ENCODE results near the gene NDOR1.
"Not testable (repeated sequence)": the region's sequence is repeated elsewhere in the genome, so short reads cannot be mapped to it uniquely, and the experiment has no call there.

The NDOR1 gene

GRCh38 chr9:137252555-137253506 lies 47.3 kb downstream of the NDOR1 start:
- in situ Hi-C loops (cut with MboI; ENCODE audit: low sequenced_read_pairs), result no loop called here

DNA sequence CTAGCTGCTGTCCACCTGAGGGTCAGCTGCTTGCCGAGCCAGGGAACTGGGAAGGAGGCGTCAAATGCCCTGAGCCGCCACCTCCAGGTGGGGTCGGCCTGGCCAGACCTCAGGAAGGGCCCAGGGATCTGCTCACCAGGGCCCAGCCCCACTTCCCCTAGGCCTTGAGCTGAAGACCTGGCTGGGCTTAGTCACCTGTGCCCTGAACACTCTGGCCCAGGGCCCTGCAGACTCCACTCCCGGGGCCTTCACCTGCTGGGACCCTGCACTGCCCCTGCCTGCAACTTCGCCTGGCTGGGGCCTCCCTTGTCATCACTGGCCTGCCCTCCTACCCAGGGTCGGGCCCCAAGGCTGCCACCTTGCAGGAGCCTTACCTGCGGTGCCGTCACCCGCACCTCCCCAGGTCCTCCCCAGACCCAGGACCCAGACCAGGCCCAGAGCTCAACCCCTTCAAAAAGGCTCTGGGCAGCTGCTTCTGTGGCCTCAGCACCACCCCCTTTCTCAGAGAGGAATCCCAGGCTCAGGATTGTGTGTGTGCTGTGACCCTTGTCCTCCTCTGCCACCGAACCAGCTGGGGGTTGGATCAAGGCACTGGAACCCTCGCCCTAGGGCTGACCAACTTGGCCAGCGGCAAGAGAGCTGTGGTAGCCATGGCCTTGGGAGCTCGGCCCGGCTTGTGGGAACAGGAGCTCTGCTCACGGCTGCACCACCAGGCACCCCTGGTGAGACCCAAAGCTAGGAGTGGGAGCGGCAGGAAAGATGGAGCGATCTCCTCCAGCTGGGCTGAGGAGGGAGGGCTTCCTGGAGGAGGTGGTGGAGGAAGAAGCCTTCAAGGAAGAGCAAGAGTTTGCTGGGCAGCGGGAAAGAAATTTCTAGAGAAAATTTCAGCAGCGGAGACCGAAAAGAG lies 48.5 kb downstream of the NDOR1 start:
- in situ Hi-C loops (cut with MboI; ENCODE audit: low sequenced_read_pairs), result no loop called here

- in situ Hi-C loops (cut with MboI; ENCODE audit: low sequenced_read_pairs), result no loop called here
These were observed 49.3 kb downstream of the NDOR1 start, which contains the start of gene NELFB for GRCh38 chr9:137254624-137255447. Gene NELFB (plus strand): TSS chr9:137255327.

DNA sequence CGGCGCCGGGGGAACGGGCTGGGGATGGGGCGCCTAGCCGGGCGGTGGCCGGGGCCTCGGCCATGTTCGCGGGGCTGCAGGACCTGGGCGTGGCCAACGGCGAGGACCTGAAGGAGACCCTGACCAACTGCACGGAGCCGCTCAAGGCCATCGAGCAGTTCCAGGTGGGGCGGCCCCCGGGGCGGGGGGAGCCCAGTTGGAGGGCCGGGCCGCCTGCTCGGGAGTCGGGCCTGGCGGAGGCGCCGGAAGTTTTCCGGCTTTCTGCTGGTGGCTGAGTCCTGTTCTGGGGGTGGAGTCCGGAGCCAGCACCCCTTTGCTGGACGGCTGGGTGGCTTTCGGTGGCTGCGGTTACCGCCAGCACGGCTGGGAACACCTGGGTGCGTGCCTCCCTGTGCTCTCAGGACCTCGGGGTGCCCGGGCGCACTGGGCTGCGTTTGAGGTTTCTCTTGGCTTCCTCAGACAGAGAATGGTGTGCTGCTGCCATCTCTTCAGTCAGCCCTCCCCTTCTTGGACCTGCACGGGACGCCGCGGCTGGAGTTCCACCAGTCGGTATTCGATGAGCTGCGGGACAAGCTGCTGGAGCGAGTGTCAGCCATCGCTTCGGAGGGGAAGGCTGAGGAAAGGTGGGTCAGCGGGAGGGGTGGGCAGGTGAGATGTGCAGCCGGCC lies 50.1 kb downstream of the NDOR1 start:
- in situ Hi-C loops (cut with MboI; ENCODE audit: low sequenced_read_pairs), result no loop called here

GRCh38 chr9:137256362-137256761 lies 50.9 kb downstream of the NDOR1 start:
- in situ Hi-C loops (cut with MboI; ENCODE audit: low sequenced_read_pairs), result no loop called here

DNA sequence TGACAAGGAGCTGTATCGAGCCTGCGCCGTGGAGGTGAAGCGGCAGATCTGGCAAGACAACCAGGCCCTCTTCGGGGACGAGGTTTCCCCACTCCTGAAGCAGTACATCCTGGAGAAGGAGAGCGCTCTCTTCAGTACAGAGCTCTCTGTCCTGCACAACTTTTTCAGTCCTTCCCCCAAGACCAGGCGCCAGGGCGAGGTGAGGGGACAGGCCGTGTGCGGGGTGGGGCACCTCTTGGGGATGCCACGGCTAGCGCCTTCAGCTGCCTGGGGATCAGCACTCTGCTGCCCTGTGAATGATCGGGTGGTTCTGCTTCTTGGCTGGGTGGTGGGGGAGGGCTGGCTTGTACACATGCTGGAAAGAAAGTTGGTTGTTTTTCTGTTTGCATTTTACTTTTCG lies 51.4 kb downstream of the NDOR1 start:
- in situ Hi-C loops (cut with MboI; ENCODE audit: low sequenced_read_pairs), result no loop called here

DNA sequence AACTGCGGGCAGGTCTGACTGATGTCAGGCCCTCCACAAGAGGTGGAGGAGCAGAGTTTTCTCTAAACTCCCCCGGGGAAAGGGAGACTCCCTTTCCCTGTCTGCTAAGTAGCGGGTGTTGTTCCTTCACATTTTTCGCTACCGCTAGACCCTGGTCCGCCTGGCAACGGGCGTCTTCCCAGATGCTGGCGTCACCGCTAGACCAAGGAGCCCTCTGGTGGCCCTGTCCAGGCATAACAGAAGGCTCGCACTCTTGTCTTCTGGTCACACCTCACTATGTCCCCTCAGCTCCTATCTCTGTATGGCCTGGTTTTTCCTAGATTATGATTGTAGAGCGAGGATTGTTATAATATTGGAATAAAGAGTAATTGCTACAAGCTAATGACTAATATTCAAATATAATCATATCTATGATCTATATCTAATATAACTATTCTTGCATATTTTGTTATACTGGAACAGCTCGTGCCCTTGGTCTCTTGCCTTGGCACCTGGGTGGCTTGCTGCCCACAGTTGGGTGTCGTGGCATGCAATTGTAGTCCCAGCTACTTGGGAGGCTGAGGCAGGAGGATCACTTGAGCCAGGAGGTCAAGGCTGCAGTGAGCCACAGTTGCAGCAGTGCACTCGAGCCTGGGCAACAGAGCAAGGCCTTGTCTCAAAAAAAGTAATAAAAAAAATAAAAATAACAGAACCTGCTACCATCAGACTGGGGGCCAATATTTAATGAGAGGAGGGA lies 56.8 kb downstream of the NDOR1 start:
- in situ Hi-C loops (cut with MboI; ENCODE audit: low sequenced_read_pairs), result not testable (repeated sequence)

DNA sequence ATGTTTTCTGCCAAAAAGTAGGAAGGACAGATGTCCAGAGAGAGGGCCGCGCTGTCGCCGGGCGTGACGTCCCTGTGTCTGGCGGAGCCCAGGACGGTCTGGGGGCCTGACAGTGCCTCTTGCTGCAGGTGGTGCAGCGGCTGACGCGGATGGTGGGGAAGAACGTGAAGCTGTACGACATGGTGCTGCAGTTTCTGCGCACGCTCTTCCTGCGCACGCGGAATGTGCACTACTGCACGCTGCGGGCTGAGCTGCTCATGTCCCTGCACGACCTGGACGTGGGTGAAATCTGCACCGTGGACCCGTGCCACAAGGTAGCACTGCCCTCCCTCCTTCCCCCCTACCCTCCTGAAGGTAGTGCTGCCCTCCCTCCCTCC lies 57.4 kb downstream of the NDOR1 start:
- in situ Hi-C loops (cut with MboI; ENCODE audit: low sequenced_read_pairs), result no loop called here

GRCh38 chr9:137263506-137263905 lies 58.0 kb downstream of the NDOR1 start:
- in situ Hi-C loops (cut with MboI; ENCODE audit: low sequenced_read_pairs), result no loop called here

DNA sequence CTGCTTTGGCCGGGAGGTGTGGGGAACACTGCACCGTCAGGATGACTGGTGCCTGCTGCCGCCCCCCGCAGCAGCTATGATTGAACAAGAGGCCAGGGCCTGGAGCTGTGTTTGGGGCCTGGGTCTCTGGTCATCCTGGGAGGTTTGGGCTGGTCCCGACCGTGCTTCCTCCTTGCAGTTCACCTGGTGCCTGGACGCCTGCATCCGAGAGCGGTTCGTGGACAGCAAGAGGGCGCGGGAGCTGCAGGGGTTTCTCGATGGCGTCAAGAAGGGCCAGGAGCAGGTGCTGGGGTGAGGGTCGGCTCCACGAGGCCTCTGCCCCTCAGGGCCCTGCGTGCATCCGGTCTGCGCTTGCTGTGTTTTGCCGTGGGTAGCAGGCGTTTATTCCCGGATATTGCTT lies 58.6 kb downstream of the NDOR1 start:
- in situ Hi-C loops (cut with MboI; ENCODE audit: low sequenced_read_pairs), result no loop called here

- in situ Hi-C loops (cut with MboI; ENCODE audit: low sequenced_read_pairs), result no loop called here
These were observed 60.1 kb downstream of the NDOR1 start for GRCh38 chr9:137265496-137266161.

DNA sequence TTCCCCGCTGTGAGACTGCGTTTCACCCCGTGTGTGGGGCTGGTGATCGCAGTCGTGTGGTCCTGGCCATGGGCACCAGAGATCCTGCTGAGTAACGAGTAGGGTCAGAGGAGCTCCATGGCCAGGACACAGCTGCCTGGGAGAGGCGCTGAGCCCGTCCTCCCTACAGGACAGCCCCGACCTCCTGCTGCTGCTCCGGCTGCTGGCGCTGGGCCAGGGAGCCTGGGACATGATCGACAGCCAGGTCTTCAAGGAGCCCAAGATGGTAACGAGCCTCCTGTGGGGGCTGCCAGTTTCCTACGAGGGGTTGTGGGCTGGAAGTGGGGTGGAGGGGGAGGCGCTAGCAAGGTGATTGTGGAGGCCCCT lies 60.6 kb downstream of the NDOR1 start:
- in situ Hi-C loops (cut with MboI; ENCODE audit: low sequenced_read_pairs), result no loop called here

All from HL-60/S4 (cell line).